HepG2 (cell line): ENCODE data around the gene KAZN. TPM values are rescaled to one million over a fixed set of nuclear protein-coding genes. Genes with fewer than 3 reads are reported as not detected.

Source experiments
- ATAC-seq: fragments of 200-7000 bp; cut with Tn5 transposase; 3 replicates; pipeline ENCODE4 v1.9.1; 2020; ENCODE audit warnings: mild to moderate bottlenecking, moderate library complexity
- BruUV-seq: library from RNA; stranded (reverse); fragments of 400-500 nt; replicated peaks from 2 replicates; lab custom pipeline; 2021; lab: Mats Ljungman, UMichigan
- CTCF ChIA-PET: fragments of 300-600 bp; formaldehyde crosslinking; extraction: SDS; loops from one replicate; lab custom pipeline; 2021; ENCODE audit warnings: low total read pairs, inconsistent platforms, low intra/inter-chr PET ratio; lab: Yijun Ruan, JAX
- POLR2A ChIA-PET: fragments of 350-600 bp; sonication (Branson Sonifier 250); formaldehyde crosslinking; loops from one replicate; lab custom pipeline; 2020; ENCODE audit warnings: antibody characterized with exemption, inconsistent platforms; lab: Yijun Ruan, JAX
- DNase-seq: peaks from one replicate; pipeline ENCODE4 v3.0.0-alpha.2; 2015; ENCODE audit warnings: low spot score
- FAIRE-seq: peaks from 3 replicates; lab custom pipeline; 2011; peaks lifted over from hg19 to GRCh38; lab: Jason Lieb, UNC
- H2AFZ ChIP-seq: one replicate; pipeline ENCODE4 v1.6.1; 2011; ENCODE audit warnings: low read length, inconsistent platforms
- H3K27ac ChIP-seq: fragments of 300-600 bp; 3 replicates; pipeline ENCODE4 v1.8.0; 2011; ENCODE audit warnings: mixed run types, mild to moderate bottlenecking, mixed read lengths, low read length, inconsistent platforms; ENCODE audit not compliant: insufficient read depth; ENCODE audit errors: extremely low read length
- H3K27me3 ChIP-seq, 2 experiments: fragments of 200-600 bp in 1 of 2; 2 replicates in 1 of 2; 3 replicates in 1 of 2; pipeline versions ENCODE4 v1.6.0 to v1.8.0; 2011; ENCODE audit warnings: low read length in 2 of 2, mild to moderate bottlenecking in 2 of 2, moderate library complexity in 2 of 2, inconsistent platforms in 1 of 2; ENCODE audit not compliant: insufficient read depth in 2 of 2, control insufficient read depth in 1 of 2
- H3K36me3 ChIP-seq, 2 experiments: fragments of 200-600 bp in 1 of 2; replicated peaks in 1 of 2; 2 replicates in 1 of 2; 3 replicates in 1 of 2; pipeline versions ENCODE4 v1.5.1 to v1.8.0; 2011; ENCODE audit warnings: low read length in 2 of 2, inconsistent platforms in 1 of 2; ENCODE audit not compliant: insufficient read depth in 2 of 2, control insufficient read depth in 1 of 2
- H3K4me1 ChIP-seq: 2 replicates; pipeline ENCODE4 v1.5.1; 2012; ENCODE audit warnings: low read length, inconsistent platforms; ENCODE audit not compliant: insufficient read depth
- H3K4me2 ChIP-seq: 2 replicates; pipeline ENCODE4 v1.6.0; 2011; ENCODE audit warnings: low read depth, low read length, inconsistent platforms
- H3K4me3 ChIP-seq, 3 experiments: fragments of 200-600 bp in 1 of 3; sonication (generic), shearing (Covaris generic) in 1 of 3; replicated peaks in 1 of 3; 2 replicates each; pipeline ENCODE4 v1.5.1; 2011 to 2016; ENCODE audit warnings: low read length in 3 of 3, inconsistent platforms in 2 of 3, low read depth in 2 of 3, mild to moderate bottlenecking in 2 of 3, control low read depth in 1 of 3, mixed read lengths in 1 of 3; ENCODE audit not compliant: insufficient read depth in 1 of 3
- H3K79me2 ChIP-seq: one replicate; pipeline ENCODE4 v1.6.1; 2011; ENCODE audit warnings: low read length, inconsistent platforms; ENCODE audit not compliant: insufficient read depth
- H3K9ac ChIP-seq: 2 replicates; pipeline ENCODE4 v1.6.0; 2011; ENCODE audit warnings: mild to moderate bottlenecking, low read depth, low read length, inconsistent platforms; ENCODE audit not compliant: insufficient read depth
- H3K9me3 ChIP-seq: 2 replicates; pipeline ENCODE4 v1.5.1; 2012; ENCODE audit warnings: mild to moderate bottlenecking, low read length
- H4K20me1 ChIP-seq: 2 replicates; pipeline ENCODE4 v1.6.0; 2011; ENCODE audit warnings: inconsistent platforms, mild to moderate bottlenecking, low read length, moderate library complexity; ENCODE audit not compliant: insufficient read depth
- SMAD1 ChIP-seq: sonication (generic); formaldehyde crosslinking; IDR thresholded peaks from 2 replicates; pipeline ENCODE4 v1.4.0; 2020; ENCODE audit warnings: missing genetic modification reagents, low read depth, mild to moderate bottlenecking, borderline replicate concordance
- ZNF160 ChIP-seq: sonication (generic); formaldehyde crosslinking; IDR thresholded peaks from 2 replicates; pipeline ENCODE4 v1.8.0; 2022; ENCODE audit warnings: mild to moderate bottlenecking, inconsistent platforms, missing genetic modification reagents
- ZNF253 ChIP-seq: sonication (generic); formaldehyde crosslinking; IDR thresholded peaks from 2 replicates; pipeline ENCODE4 v1.8.0; 2022; ENCODE audit warnings: mild to moderate bottlenecking, missing genetic modification reagents, borderline replicate concordance
- ZNF543 ChIP-seq: sonication (generic); formaldehyde crosslinking; IDR thresholded peaks from 2 replicates; pipeline ENCODE4 v1.4.0; 2020; ENCODE audit warnings: mild to moderate bottlenecking, missing genetic modification reagents
- ZNF614 ChIP-seq: IDR thresholded peaks from 2 replicates; pipeline ENCODE4 v1.6.1; 2018; ENCODE audit warnings: missing biosample characterization, missing genetic modification reagents, inconsistent platforms, borderline replicate concordance
- ZNF746 ChIP-seq: sonication (generic); formaldehyde crosslinking; IDR thresholded peaks from 2 replicates; pipeline ENCODE4 v1.8.0; 2022; ENCODE audit warnings: mild to moderate bottlenecking, missing genetic modification reagents
- WGBS: methylation state at CpG from one replicate; pipeline ENCODE4 v1.1.6; 2017; ENCODE audit warnings: low lambda C conversion rate; 5-methylcytosine and 5-hydroxymethylcytosine counted together
- in situ Hi-C: cut with HindIII; loops from 2 replicates; pipeline ENCODE4 v1.10.0; 2017; ENCODE audit warnings: low pct_unique_long_range_greater_than_20kb; ENCODE audit not compliant: extremely low pct_ligation_motif_present
- intact Hi-C: fragments of 100-400 bp; cut with micrococcal nuclease; formaldehyde crosslinking; loops from one replicate; pipeline ENCODE4 v1.10.0; 2022; ENCODE audit not compliant: unreplicated experiment
- polyA plus RNA-seq, 8 experiments: library from polyadenylated mRNA; depleted of rRNA in 3 of 8; stranded (reverse) in 7 of 8; unstranded in 1 of 8; fragments of >200 nt; fragmentation: Illumina TruSeq in 4 of 8; extraction: Trizol in 4 of 8; gene quantifications; 2 replicates each; pipeline versions ENCODE4 v1.2.1 to v1.2.3, GENCODE V29; 2011 to 2016; ENCODE audit warnings: low read depth in 4 of 8, missing spikeins in 1 of 8, mixed read lengths in 1 of 8; ENCODE audit not compliant: insufficient read depth in 1 of 8
- total RNA-seq, 5 experiments: library from RNA; depleted of rRNA; stranded (reverse); fragments of >200 nt; fragmentation: Illumina TruSeq; extraction: Trizol; gene quantifications; 2 replicates each; pipeline ENCODE4 v1.2.3, GENCODE V29; 2016; ENCODE audit warnings: low read depth in 1 of 5
- TF ChIP-seq, protein P1 (sequence below): sonication (generic); formaldehyde crosslinking; IDR thresholded peaks from 2 replicates; pipeline ENCODE4 v1.5.0; 2020; ENCODE audit warnings: mild to moderate bottlenecking, missing genetic modification reagents
- TF ChIP-seq, protein P2 (sequence below): sonication (generic); formaldehyde crosslinking; IDR thresholded peaks from 2 replicates; pipeline ENCODE4 v1.8.1; 2022; ENCODE audit warnings: low read depth, mild to moderate bottlenecking, missing genetic modification reagents

The KAZN gene
- total and polyA plus RNA-seq, 2 of the 13 experiments (the other 11 are each of a cell fraction or from before 2014, with no cell fraction given): 10.4 to 13.5 TPM

DNA sequence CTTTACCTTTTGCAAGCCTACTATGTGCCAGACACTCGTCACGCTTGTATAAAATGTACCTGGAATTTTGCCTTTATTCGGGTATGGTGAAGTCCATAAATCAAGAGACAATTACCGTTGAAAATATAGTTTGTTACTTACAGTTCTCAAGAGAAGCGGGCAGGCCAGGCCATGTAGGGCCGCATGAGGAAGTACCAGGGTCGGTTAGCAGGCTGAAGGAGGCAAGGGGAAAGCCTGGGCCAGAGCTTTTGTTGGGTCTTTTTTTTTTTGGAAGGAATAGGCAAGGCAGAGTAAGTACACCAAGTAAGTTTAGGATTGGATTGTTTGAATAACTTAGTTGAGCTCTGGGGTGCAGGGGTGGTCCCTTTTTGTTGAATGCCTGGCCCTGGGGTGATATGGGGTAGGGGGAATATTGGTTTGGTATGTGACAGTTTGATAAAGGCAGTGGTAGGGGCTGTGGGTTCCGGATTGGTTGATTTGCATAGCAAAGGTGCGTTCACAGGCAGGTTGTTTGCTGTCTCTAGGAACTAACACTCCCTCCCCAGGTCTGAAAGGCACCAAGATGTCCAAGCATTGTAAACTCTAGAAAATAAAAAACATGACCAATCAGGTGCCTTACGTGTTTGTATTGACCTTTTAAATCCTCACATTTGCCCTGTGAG, 80.7 kb downstream of the KAZN start:
- Histone ChIP-seq H3K9ac (no peak overlapping the region), H4K20me1 (no peaks in the 10 kb centered on the region), H3K4me1 (no peaks in the 10 kb centered on the region), H3K79me2 (no peaks in the 10 kb centered on the region), H3K27ac (no peak overlapping the region)
- intact Hi-C loops: no loop called here
- TF ChIP-seq ZNF253 (no peak), ZNF614 (CRISPR knock-in tag) (no peak), SMAD1 (CRISPR knock-in tag) (no peak), ZNF746 (CRISPR knock-in tag) (no peak), ZNF543 (CRISPR knock-in tag) (no peak), ZNF160 (CRISPR knock-in tag) (no peak)
- TF ChIP-seq, protein P1, sequence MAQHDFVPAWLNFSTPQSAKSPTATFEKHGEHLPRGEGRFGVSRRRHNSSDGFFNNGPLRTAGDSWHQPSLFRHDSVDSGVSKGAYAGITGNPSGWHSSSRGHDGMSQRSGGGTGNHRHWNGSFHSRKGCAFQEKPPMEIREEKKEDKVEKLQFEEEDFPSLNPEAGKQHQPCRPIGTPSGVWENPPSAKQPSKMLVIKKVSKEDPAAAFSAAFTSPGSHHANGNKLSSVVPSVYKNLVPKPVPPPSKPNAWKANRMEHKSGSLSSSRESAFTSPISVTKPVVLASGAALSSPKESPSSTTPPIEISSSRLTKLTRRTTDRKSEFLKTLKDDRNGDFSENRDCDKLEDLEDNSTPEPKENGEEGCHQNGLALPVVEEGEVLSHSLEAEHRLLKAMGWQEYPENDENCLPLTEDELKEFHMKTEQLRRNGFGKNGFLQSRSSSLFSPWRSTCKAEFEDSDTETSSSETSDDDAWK (CRISPR knock-in tag): no peak
- TF ChIP-seq, protein P2, sequence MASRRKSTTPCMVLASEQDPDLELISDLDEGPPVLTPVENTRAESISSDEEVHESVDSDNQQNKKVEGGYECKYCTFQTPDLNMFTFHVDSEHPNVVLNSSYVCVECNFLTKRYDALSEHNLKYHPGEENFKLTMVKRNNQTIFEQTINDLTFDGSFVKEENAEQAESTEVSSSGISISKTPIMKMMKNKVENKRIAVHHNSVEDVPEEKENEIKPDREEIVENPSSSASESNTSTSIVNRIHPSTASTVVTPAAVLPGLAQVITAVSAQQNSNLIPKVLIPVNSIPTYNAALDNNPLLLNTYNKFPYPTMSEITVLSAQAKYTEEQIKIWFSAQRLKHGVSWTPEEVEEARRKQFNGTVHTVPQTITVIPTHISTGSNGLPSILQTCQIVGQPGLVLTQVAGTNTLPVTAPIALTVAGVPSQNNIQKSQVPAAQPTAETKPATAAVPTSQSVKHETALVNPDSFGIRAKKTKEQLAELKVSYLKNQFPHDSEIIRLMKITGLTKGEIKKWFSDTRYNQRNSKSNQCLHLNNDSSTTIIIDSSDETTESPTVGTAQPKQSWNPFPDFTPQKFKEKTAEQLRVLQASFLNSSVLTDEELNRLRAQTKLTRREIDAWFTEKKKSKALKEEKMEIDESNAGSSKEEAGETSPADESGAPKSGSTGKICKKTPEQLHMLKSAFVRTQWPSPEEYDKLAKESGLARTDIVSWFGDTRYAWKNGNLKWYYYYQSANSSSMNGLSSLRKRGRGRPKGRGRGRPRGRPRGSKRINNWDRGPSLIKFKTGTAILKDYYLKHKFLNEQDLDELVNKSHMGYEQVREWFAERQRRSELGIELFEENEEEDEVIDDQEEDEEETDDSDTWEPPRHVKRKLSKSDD: no peak
- TF ChIP-seq, all 625 proteins: peak for 0
- CTCF ChIA-PET: no interaction called here
- no TSS peak for BruUV-seq
- no peak for FAIRE-seq
- POLR2A ChIA-PET: no interaction called here
- WGBS: 1% methylated on average over 10 of the region's 10 CpGs
- Histone ChIP-seq H3K4me3 (no peak overlapping the region), H3K4me2 (no peak overlapping the region), H3K36me3 (no peaks in the 10 kb centered on the region), H3K9me3 (no peaks in the 10 kb centered on the region), H3K27me3 (peaks cover 0 to 18% of the 10 kb centered on the region in 2 experiments; a peak in 3 of 5 replicates), H2AFZ (no peak overlapping the region)
- no peak for ATAC-seq
- in situ Hi-C loops: no loop called here
- DNase-seq: no peak
